Loucy (cell line): ENCODE measurements around the gene NPAT.

Experiments used
- H2AFZ ChIP-seq: fragments of 200-600 bp; sonication (generic); 2 replicates; pipeline ENCODE4 v1.6.0; 2016; ENCODE audit warnings: antibody characterized with exemption, mild to moderate bottlenecking, low read length, moderate library complexity
- H3F3A ChIP-seq: fragments of 200-600 bp; 2 replicates; pipeline ENCODE4 v1.6.0; 2016; ENCODE audit warnings: antibody characterized with exemption, low read depth, mild to moderate bottlenecking
- H3K27me3 ChIP-seq: fragments of 200-600 bp; sonication (generic); 2 replicates; pipeline ENCODE4 v1.6.1; 2014; ENCODE audit warnings: low read length, mild to moderate bottlenecking; ENCODE audit not compliant: insufficient read depth, poor library complexity, severe bottlenecking
- H3K36me3 ChIP-seq: fragments of 200-600 bp; sonication (generic); 2 replicates; pipeline ENCODE4 v1.6.1; 2016; ENCODE audit warnings: low read length; ENCODE audit not compliant: insufficient read depth
- H3K4me1 ChIP-seq: fragments of 200-600 bp; sonication (generic); 2 replicates; pipeline ENCODE4 v1.5.1; 2014; ENCODE audit warnings: low read length, mild to moderate bottlenecking; ENCODE audit not compliant: insufficient read depth, poor library complexity, severe bottlenecking
- H3K4me2 ChIP-seq: fragments of 200-600 bp; sonication (generic); 2 replicates; pipeline ENCODE4 v1.6.0; 2014; ENCODE audit warnings: antibody characterized with exemption, low read length, low read depth, mild to moderate bottlenecking; ENCODE audit not compliant: poor library complexity, severe bottlenecking
- H3K4me3 ChIP-seq: fragments of 200-600 bp; sonication (generic); 2 replicates; pipeline ENCODE4 v1.5.1; 2014; ENCODE audit warnings: low read length, mild to moderate bottlenecking, mixed read lengths; ENCODE audit not compliant: poor library complexity, severe bottlenecking
- H3K79me2 ChIP-seq: fragments of 200-600 bp; sonication (generic); 2 replicates; pipeline ENCODE4 v1.6.1; 2014; ENCODE audit warnings: low read length; ENCODE audit not compliant: insufficient read depth
- H3K9ac ChIP-seq: fragments of 200-600 bp; sonication (generic); 2 replicates; pipeline ENCODE4 v1.6.0; 2014; ENCODE audit warnings: mild to moderate bottlenecking, low read depth, low read length, moderate library complexity; ENCODE audit not compliant: poor library complexity, severe bottlenecking
- H3K9me2 ChIP-seq: fragments of 200-600 bp; sonication (generic); replicated peaks from 2 replicates; pipeline ENCODE4 v1.6.1; 2016; ENCODE audit warnings: low read depth, low read length, mixed read lengths
- H3K9me3 ChIP-seq: fragments of 200-600 bp; sonication (generic); 2 replicates; pipeline ENCODE4 v1.6.1; 2014; ENCODE audit warnings: mild to moderate bottlenecking, antibody characterized with exemption, low read length, low read depth; ENCODE audit not compliant: insufficient read depth
- H4K20me1 ChIP-seq: fragments of 200-600 bp; sonication (generic); 2 replicates; pipeline ENCODE4 v1.6.0; 2014; ENCODE audit warnings: antibody characterized with exemption, low read length, mild to moderate bottlenecking; ENCODE audit not compliant: insufficient read depth, poor library complexity, severe bottlenecking
- EZH2phosphoT487 ChIP-seq: fragments of 200-600 bp; IDR thresholded peaks from 2 replicates; pipeline ENCODE4 v1.6.1; 2018; ENCODE audit warnings: antibody characterized with exemption, mild to moderate bottlenecking, moderate library complexity, borderline replicate concordance
- TF ChIP-seq, protein P1 (sequence below): fragments of 200-600 bp; sonication (generic); conservative IDR thresholded peaks from 2 replicates; pipeline ENCODE4 v1.5.1; 2014; ENCODE audit warnings: mild to moderate bottlenecking, antibody characterized with exemption, low read length

The NPAT gene

DNA sequence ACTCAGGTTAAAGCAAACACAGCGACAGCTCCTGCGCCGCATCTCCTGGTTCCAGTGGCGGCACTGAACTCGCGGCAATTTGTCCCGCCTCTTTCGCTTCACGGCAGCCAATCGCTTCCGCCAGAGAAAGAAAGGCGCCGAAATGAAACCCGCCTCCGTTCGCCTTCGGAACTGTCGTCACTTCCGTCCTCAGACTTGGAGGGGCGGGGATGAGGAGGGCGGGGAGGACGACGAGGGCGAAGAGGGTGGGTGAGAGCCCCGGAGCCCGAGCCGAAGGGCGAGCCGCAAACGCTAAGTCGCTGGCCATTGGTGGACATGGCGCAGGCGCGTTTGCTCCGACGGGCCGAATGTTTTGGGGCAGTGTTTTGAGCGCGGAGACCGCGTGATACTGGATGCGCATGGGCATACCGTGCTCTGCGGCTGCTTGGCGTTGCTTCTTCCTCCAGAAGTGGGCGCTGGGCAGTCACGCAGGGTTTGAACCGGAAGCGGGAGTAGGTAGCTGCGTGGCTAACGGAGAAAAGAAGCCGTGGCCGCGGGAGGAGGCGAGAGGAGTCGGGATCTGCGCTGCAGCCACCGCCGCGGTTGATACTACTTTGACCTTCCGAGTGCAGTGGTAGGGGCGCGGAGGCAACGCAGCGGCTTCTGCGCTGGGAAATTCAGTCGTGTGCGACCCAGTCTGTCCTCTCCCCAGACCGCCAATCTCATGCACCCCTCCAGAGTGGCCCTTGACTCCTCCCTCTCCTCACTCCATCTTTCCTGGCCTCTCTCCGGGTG, at the start of gene NPAT, which contains the start of gene ATM:
NPAT (minus strand) TSS at position 65 of the 774 bp plus-strand sequence. CDS start 102 bp downstream, outside the sequence.
ATM (plus strand) TSS at position 494 of the 774 bp plus-strand sequence. CDS start 4,558 bp downstream, outside the sequence.
- no peaks in the 10 kb centered on the region for H3K36me3 ChIP-seq
- H3K4me2 ChIP-seq = peak within 1 kb of the TSS; percentile 93
- H3K79me2 ChIP-seq = peaks cover 81% of the 10 kb centered on the region
- no peaks in the 10 kb centered on the region for H3K27me3 ChIP-seq
- no peaks in the 10 kb centered on the region for H3F3A ChIP-seq
- peaks cover 57% of the 10 kb centered on the region for H4K20me1 ChIP-seq
- H3K9ac ChIP-seq = peak within 1 kb of the TSS; percentile 94
- H3K4me1 ChIP-seq = peaks cover 60% of the 10 kb centered on the region
- no peaks in the 10 kb centered on the region for H3K9me3 ChIP-seq
- H3K9me2 ChIP-seq = no peaks in the 10 kb centered on the region
- H2AFZ ChIP-seq = peak within 1 kb of the TSS; percentile 95
- TF ChIP-seq EZH2phosphoT487 = no peak
- TF ChIP-seq, protein P1, sequence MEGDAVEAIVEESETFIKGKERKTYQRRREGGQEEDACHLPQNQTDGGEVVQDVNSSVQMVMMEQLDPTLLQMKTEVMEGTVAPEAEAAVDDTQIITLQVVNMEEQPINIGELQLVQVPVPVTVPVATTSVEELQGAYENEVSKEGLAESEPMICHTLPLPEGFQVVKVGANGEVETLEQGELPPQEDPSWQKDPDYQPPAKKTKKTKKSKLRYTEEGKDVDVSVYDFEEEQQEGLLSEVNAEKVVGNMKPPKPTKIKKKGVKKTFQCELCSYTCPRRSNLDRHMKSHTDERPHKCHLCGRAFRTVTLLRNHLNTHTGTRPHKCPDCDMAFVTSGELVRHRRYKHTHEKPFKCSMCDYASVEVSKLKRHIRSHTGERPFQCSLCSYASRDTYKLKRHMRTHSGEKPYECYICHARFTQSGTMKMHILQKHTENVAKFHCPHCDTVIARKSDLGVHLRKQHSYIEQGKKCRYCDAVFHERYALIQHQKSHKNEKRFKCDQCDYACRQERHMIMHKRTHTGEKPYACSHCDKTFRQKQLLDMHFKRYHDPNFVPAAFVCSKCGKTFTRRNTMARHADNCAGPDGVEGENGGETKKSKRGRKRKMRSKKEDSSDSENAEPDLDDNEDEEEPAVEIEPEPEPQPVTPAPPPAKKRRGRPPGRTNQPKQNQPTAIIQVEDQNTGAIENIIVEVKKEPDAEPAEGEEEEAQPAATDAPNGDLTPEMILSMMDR = peak; percentile 76
- H3K4me3 ChIP-seq = peak within 1 kb of the TSS; percentile 96

DNA sequence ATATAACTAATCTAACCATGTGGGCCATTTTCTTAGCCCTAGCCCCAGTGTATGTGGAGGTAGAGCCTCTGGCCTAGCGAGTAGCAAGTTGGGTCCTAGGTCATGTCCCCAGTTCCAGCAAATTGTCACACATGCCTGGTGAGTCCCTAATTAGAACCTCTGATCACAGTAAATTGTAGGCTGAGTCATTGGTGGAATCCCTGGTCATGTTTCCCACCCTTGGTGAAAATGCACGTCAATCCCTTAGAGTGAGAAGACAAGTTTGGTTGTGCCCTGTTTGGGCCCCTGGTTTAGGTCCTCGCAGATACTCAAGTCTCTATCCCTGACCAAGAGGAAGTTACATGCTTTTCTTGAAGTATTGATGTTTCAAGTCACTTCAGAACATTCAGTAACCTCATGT, 47.1 kb upstream of the NPAT start:
- Histone ChIP-seq H2AFZ (no peak overlapping the region), H4K20me1 (no peaks in the 10 kb centered on the region), H3K9me2 (no peaks in the 10 kb centered on the region), H3K9me3 (no peaks in the 10 kb centered on the region), H3F3A (no peaks in the 10 kb centered on the region), H3K36me3 (peaks cover 5% of the 10 kb centered on the region; the same call in 1 of the 2 replicates), H3K9ac (no peak overlapping the region), H3K4me1 (no peaks in the 10 kb centered on the region), H3K4me3 (no peak overlapping the region), H3K79me2 (no peaks in the 10 kb centered on the region), H3K27me3 (no peaks in the 10 kb centered on the region), H3K4me2 (no peak overlapping the region)
- TF ChIP-seq, protein P1 = no peak
- no peak for TF ChIP-seq EZH2phosphoT487

DNA sequence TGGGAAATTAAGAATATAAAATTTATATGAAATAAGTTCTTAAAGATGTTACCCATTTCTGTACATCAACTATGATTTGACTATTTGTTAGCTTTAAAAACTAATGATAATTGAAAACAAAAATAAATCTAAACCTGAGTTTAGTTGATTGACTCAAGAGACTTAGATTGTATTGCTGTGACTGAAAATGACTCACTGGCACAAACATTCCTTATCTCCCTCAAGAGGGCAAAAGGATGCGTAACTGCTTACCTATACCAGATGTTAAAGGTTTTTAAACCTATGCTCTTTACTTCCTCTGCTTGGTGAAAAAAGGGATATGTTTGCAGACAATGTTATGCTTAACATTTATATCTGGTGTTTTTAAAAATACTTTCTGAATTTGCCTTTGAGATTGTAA, 30.7 kb upstream of the NPAT start:
- Histone ChIP-seq H3K9me2 (no peaks in the 10 kb centered on the region), H3K4me1 (no peaks in the 10 kb centered on the region), H3K9me3 (no peaks in the 10 kb centered on the region), H2AFZ (no peak overlapping the region), H3K27me3 (no peaks in the 10 kb centered on the region), H3K4me2 (no peak overlapping the region), H3K9ac (no peak overlapping the region), H3K4me3 (no peak overlapping the region), H3K36me3 (peaks cover 7% of the 10 kb centered on the region; the same call in 1 of the 2 replicates), H4K20me1 (no peaks in the 10 kb centered on the region), H3F3A (no peaks in the 10 kb centered on the region), H3K79me2 (no peaks in the 10 kb centered on the region)
- TF ChIP-seq, protein P1 = no peak
- TF ChIP-seq EZH2phosphoT487 = no peak
